PC-9 (cell line): ENCODE measurements around the gene CST6. TPM values are rescaled to one million over a fixed set of nuclear protein-coding genes. Genes with fewer than 3 reads are reported as not detected.
A peak's percentile ranks its signal among the peaks of the same experiment; 100 is the strongest.

Source experiments
- BruUV-seq: library from RNA; stranded (reverse); fragments of 400-500 nt; replicated peaks from 2 replicates; lab custom pipeline; 2021; lab: Mats Ljungman, UMichigan
- CTCF ChIA-PET: fragments of 300-600 bp; sonication (Branson Sonifier 250); formaldehyde crosslinking; loops from one replicate; lab custom pipeline; 2022; ENCODE audit warnings: antibody characterized with exemption; lab: Charles Lee
- POLR2A ChIA-PET: fragments of 300-600 bp; sonication (Branson Sonifier 250); formaldehyde crosslinking; loops from one replicate; lab custom pipeline; 2022; ENCODE audit warnings: antibody characterized with exemption; ENCODE audit not compliant: unreplicated experiment; lab: Charles Lee
- DNase-seq, 2 experiments: peaks; one replicate each; pipeline versions ENCODE4 v3.0.0 to v3.0.0-alpha.2; 2015 to 2022; ENCODE audit warnings: mixed read lengths in 1 of 2
- H2AFZ ChIP-seq: fragments of 200-600 bp; sonication (generic); 2 replicates; pipeline ENCODE4 v1.8.1; 2017; ENCODE audit warnings: antibody characterized with exemption
- H3F3A ChIP-seq: fragments of 200-600 bp; sonication (generic); 2 replicates; pipeline ENCODE4 v1.8.1; 2017; ENCODE audit warnings: antibody characterized with exemption, mild to moderate bottlenecking, low read depth; ENCODE audit not compliant: insufficient read depth
- H3K27ac ChIP-seq: fragments of 200-600 bp; sonication (generic); 2 replicates; pipeline ENCODE4 v1.6.1; 2016; ENCODE audit warnings: mixed run types
- H3K27me3 ChIP-seq: fragments of 200-600 bp; sonication (generic); 2 replicates; pipeline ENCODE4 v1.6.1; 2016; ENCODE audit warnings: low read depth, mixed run types; ENCODE audit not compliant: insufficient read depth
- H3K36me3 ChIP-seq: fragments of 200-600 bp; sonication (generic); 2 replicates; pipeline ENCODE4 v1.6.1; 2016; ENCODE audit warnings: low read depth, mixed run types
- H3K4me1 ChIP-seq: fragments of 200-600 bp; sonication (generic); replicated peaks from 2 replicates; pipeline ENCODE4 v1.6.1; 2016; ENCODE audit warnings: mixed run types; ENCODE audit not compliant: insufficient read depth
- H3K4me2 ChIP-seq: fragments of 200-600 bp; sonication (generic); 2 replicates; pipeline ENCODE4 v1.6.1; 2017; ENCODE audit warnings: mixed run types
- H3K4me3 ChIP-seq: fragments of 200-600 bp; sonication (generic); 2 replicates; pipeline ENCODE4 v1.6.1; 2016; ENCODE audit warnings: mixed run types
- H3K79me2 ChIP-seq: fragments of 200-600 bp; sonication (generic); 2 replicates; pipeline ENCODE4 v1.6.1; 2017; ENCODE audit warnings: low read depth, mixed run types
- H3K9me2 ChIP-seq: fragments of 200-600 bp; sonication (generic); 2 replicates; pipeline ENCODE4 v1.8.1; 2017; ENCODE audit warnings: mild to moderate bottlenecking; ENCODE audit not compliant: insufficient read depth
- H3K9me3 ChIP-seq: fragments of 200-600 bp; sonication (generic); 2 replicates; pipeline ENCODE4 v1.8.1; 2016; ENCODE audit warnings: low read depth; ENCODE audit not compliant: insufficient read depth
- H4K20me1 ChIP-seq: fragments of 200-600 bp; sonication (generic); 2 replicates; pipeline ENCODE4 v1.8.1; 2017; ENCODE audit not compliant: insufficient read depth
- EZH2 ChIP-seq: fragments of 200-600 bp; sonication (generic); IDR thresholded peaks from 2 replicates; pipeline ENCODE4 v1.8.0; 2017; ENCODE audit warnings: antibody characterized with exemption, low read depth
- intact Hi-C: fragments of 100-400 bp; cut with micrococcal nuclease; formaldehyde crosslinking; loops from one replicate; pipeline ENCODE4 v1.10.0; 2022; ENCODE audit not compliant: unreplicated experiment
- total RNA-seq: library from RNA; stranded (reverse); gene quantifications from 2 replicates; pipeline ENCODE4 v1.2.3, GENCODE V29; 2021
- TF ChIP-seq, protein P1 (sequence below): fragments of 200-600 bp; sonication (generic); conservative IDR thresholded peaks from 2 replicates; pipeline ENCODE4 v1.6.1; 2017; ENCODE audit warnings: mixed run types, antibody characterized with exemption, mild to moderate bottlenecking, moderate library complexity

Gene CST6
- total RNA-seq, 1 experiment from 2014 or later: 52.0 TPM

DNA sequence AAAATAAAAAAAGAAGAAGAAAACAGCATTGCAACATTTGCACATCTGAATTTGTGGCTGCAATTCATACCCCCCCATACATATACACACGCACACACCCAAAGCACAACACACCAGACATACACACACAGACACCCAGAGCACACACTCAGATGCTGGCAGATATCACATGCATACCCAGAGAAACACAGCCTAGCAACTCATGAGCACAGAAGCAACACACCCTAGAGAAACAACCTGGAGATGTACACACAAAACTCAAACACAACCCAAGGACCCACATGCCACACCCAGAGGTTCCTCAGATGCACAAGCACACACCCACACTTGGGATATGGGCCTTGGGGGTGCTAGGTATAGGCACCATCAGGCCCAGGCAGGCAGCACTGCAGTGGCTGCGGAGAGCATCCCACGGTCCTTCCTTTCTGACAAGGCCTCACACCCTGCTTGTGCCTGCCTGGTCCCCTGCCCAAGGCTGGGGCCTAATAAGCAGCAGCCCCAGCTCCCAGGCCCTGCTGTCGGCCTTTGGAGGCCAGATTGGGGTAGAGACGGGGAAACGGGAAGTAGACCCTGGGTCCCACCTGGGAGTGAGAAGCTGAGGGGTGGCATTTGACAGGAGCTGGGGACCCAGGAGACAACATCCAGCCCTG lies 3.1 kb downstream of the CST6 start:
- POLR2A ChIA-PET: interaction anchor here (0.5 kb wide), 1 partner anchor 14 kb away, joined by 15 read pairs; no protein-coding TSS in a partner anchor
- Histone ChIP-seq H3F3A (peaks cover 40% of the 10 kb centered on the region), H3K27me3 (no peaks in the 10 kb centered on the region), H3K9me2 (no peaks in the 10 kb centered on the region), H3K36me3 (no peaks in the 10 kb centered on the region), H3K4me3 (no peak overlapping the region), H3K4me2 (peak overlapping the region; percentile 57), H3K4me1 (peaks cover 60% of the 10 kb centered on the region), H3K79me2 (0 out of 2 replicates have a peak, but pooled peaks cover 4% of the 10 kb centered on the region), H4K20me1 (no peaks in the 10 kb centered on the region), H3K9me3 (no peaks in the 10 kb centered on the region), H3K27ac (peak overlapping the region; percentile 38), H2AFZ (no peak overlapping the region)
- CTCF ChIA-PET: no interaction called here
- no peak for DNase-seq
- TF ChIP-seq, protein P1, sequence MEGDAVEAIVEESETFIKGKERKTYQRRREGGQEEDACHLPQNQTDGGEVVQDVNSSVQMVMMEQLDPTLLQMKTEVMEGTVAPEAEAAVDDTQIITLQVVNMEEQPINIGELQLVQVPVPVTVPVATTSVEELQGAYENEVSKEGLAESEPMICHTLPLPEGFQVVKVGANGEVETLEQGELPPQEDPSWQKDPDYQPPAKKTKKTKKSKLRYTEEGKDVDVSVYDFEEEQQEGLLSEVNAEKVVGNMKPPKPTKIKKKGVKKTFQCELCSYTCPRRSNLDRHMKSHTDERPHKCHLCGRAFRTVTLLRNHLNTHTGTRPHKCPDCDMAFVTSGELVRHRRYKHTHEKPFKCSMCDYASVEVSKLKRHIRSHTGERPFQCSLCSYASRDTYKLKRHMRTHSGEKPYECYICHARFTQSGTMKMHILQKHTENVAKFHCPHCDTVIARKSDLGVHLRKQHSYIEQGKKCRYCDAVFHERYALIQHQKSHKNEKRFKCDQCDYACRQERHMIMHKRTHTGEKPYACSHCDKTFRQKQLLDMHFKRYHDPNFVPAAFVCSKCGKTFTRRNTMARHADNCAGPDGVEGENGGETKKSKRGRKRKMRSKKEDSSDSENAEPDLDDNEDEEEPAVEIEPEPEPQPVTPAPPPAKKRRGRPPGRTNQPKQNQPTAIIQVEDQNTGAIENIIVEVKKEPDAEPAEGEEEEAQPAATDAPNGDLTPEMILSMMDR: no peak
- TF ChIP-seq EZH2: no peak
- BruUV-seq: TSS peak; percentile 20
- intact Hi-C loops: loop anchor here (5.0 kb wide), 4 partner anchors 252 to 458 kb away; partner anchors contain the start of genes FAM89B, LTBP3, RAB1B and ZNRD2

DNA sequence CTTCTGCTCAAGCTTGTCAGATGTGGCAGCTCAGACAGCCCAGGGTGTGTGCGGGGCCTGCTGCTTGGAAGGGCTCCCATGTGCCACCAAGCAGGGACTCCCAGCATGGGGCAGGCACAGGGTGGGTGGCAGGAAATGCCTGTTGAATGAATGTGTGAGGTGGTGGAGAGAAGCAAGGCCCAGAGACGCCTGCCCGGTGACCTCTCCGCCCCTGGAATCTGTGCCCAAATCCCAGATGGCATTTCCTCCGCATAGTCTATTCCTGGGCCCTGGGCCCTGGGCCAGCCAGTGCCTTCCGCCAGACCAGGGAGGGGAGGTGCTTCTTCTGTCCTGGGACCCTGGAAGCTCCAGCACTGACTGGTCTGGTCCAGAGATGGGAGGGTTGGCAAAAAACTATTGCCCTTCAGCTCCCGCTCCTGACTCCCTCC lies 3.7 kb downstream of the CST6 start:
- TF ChIP-seq, protein P1: no peak
- TF ChIP-seq EZH2: no peak
- DNase-seq: peak; percentile 80 to 89
- 0 out of 2 replicates have a peak, but pooled peaks cover 4% of the 10 kb centered on the region for H3K79me2 ChIP-seq
- peaks cover 37% of the 10 kb centered on the region for H3F3A ChIP-seq
- intact Hi-C loops: no loop called here
- H3K4me3 ChIP-seq: no peak overlapping the region
- no peaks in the 10 kb centered on the region for H3K27me3 ChIP-seq
- H4K20me1 ChIP-seq: no peaks in the 10 kb centered on the region
- POLR2A ChIA-PET: interaction anchor here (0.5 kb wide), 1 partner anchor 14 kb away, joined by 15 read pairs; no protein-coding TSS in a partner anchor
- peak overlapping the region; percentile 57 for H3K4me2 ChIP-seq
- H3K9me2 ChIP-seq: no peaks in the 10 kb centered on the region
- H3K4me1 ChIP-seq: peaks cover 65% of the 10 kb centered on the region
- CTCF ChIA-PET: no interaction called here
- H2AFZ ChIP-seq: no peak overlapping the region
- peak overlapping the region; percentile 38 for H3K27ac ChIP-seq
- H3K9me3 ChIP-seq: no peaks in the 10 kb centered on the region
- H3K36me3 ChIP-seq: no peaks in the 10 kb centered on the region
- no TSS peak for BruUV-seq

DNA sequence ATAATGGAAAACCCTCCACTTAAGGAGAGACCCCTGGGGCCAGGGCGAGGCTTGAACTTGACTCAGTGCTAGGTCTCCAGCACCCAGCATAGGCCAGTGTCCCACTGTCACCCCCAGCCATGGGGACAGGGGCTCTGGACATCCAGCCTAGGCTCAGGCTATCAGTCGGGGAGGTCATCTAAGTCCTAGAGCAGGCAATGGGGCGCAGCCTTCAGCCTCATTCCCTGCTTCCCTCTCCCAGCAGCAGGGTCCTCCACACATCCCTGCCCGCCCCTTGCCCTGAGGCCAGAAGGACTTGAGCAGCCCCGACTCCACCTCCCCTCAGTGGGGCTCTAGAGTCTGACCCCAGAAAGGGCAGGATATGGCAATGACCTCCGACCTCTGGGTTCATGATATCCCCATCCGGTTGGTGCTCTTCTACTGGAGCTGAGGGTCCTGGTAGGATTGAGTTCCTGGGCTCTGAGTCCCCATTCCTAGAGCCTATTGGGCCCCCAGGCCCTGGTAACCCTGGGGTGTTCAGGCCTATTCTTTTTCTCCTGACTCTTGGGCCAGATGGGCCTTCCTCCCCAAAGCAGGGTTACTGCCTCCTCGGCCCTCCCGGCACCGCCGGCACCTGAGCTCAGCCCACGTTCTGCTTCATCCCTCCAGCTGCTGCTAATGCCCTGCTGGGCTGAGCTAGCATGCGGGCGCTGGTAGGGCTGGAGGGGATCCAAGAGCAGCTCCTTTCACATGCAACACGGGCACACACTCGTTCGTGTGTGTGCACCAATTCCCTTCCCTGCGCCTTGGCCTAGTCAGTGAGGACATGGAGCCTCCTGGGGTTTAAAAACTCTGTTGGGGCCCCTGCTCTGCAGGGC lies 4.4 kb downstream of the CST6 start:
- CTCF ChIA-PET: no interaction called here
- peak overlapping the region; percentile 38 for H3K27ac ChIP-seq
- H3K4me3 ChIP-seq: no peak overlapping the region
- POLR2A ChIA-PET: interaction anchor here (0.6 kb wide), 1 partner anchor 40 kb away, joined by 4 read pairs; no protein-coding TSS in a partner anchor
- no peaks in the 10 kb centered on the region for H3K9me3 ChIP-seq
- H3F3A ChIP-seq: peaks cover 31% of the 10 kb centered on the region
- peak overlapping the region; percentile 57 for H3K4me2 ChIP-seq
- H3K27me3 ChIP-seq: no peaks in the 10 kb centered on the region
- H3K9me2 ChIP-seq: no peaks in the 10 kb centered on the region
- no peak overlapping the region for H2AFZ ChIP-seq
- 0 out of 2 replicates have a peak, but pooled peaks cover 4% of the 10 kb centered on the region for H3K79me2 ChIP-seq
- no peaks in the 10 kb centered on the region for H4K20me1 ChIP-seq
- intact Hi-C loops: no loop called here
- TF ChIP-seq, protein P1: no peak
- TF ChIP-seq EZH2: no peak
- no TSS peak for BruUV-seq
- peaks cover 66% of the 10 kb centered on the region for H3K4me1 ChIP-seq
- no peak for DNase-seq
- no peaks in the 10 kb centered on the region for H3K36me3 ChIP-seq
